Measurements from ENCODE around the gene TBC1D22A.

DNA sequence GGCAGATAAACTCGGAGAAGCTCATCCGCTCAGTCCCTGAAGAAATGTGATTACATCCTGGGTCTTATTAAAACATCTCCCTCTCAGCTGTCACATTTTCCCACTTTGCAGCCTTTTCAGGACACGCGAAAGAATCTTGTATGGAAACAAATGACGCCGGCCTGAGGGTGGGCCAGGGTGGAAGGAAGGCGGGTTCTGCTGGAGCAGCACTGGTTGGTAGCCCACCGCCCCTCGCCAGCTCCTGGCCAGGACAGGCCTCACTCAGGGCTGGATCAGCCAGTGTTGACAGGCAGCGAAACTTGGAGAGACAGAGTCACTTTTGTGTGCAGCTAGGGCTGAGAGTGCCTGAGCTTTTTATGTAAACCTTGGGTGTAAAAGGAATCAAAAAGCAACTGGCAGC, 371.8 kb downstream of the TBC1D22A start:
- TF ChIP-seq, protein P1, sequence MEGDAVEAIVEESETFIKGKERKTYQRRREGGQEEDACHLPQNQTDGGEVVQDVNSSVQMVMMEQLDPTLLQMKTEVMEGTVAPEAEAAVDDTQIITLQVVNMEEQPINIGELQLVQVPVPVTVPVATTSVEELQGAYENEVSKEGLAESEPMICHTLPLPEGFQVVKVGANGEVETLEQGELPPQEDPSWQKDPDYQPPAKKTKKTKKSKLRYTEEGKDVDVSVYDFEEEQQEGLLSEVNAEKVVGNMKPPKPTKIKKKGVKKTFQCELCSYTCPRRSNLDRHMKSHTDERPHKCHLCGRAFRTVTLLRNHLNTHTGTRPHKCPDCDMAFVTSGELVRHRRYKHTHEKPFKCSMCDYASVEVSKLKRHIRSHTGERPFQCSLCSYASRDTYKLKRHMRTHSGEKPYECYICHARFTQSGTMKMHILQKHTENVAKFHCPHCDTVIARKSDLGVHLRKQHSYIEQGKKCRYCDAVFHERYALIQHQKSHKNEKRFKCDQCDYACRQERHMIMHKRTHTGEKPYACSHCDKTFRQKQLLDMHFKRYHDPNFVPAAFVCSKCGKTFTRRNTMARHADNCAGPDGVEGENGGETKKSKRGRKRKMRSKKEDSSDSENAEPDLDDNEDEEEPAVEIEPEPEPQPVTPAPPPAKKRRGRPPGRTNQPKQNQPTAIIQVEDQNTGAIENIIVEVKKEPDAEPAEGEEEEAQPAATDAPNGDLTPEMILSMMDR (IDR thresholded peaks at IDR 0.05) = no peak
- TF ChIP-seq POLR2A (IDR thresholded peaks at IDR 0.05) = no peak

Data from Peyer's patch (tissue), 4 donors.